EL (cell line): ENCODE data around the gene PITPNC1.
"Not testable (repeated sequence)": the region's sequence is repeated elsewhere in the genome, so short reads cannot be mapped to it uniquely, and the experiment has no call there.

Experiments
- DNase-seq: peaks from one replicate; pipeline ENCODE4 v3.0.0-alpha.2; 2016

The PITPNC1 gene

GRCh38 chr17:67467500-67468455 lies 90.7 kb downstream of the PITPNC1 start:
- no peak for DNase-seq

GRCh38 chr17:67469208-67469980 lies 92.3 kb downstream of the PITPNC1 start:
- no peak for DNase-seq

GRCh38 chr17:67470163-67470562 lies 93.1 kb downstream of the PITPNC1 start:
- DNase-seq, result no peak

- no peak for DNase-seq
These were observed 94.0 kb downstream of the PITPNC1 start for GRCh38 chr17:67471118-67471517.

- not testable (repeated sequence) for DNase-seq
These were observed 95.5 kb downstream of the PITPNC1 start for GRCh38 chr17:67472606-67473005.

- DNase-seq, result peak; percentile 58
These were observed 97.1 kb downstream of the PITPNC1 start for GRCh38 chr17:67474081-67474661.

GRCh38 chr17:67475161-67475937 lies 98.3 kb downstream of the PITPNC1 start:
- DNase-seq, result peak; percentile 57

- no peak for DNase-seq
These were observed 99.8 kb downstream of the PITPNC1 start for GRCh38 chr17:67476787-67477335.

- DNase-seq, result peak; percentile 52
These were observed 100.6 kb downstream of the PITPNC1 start for GRCh38 chr17:67477687-67478086.

- no peak for DNase-seq
These were observed 101.4 kb downstream of the PITPNC1 start for GRCh38 chr17:67478401-67479041.

- DNase-seq, result no peak
These were observed 102.1 kb downstream of the PITPNC1 start for GRCh38 chr17:67479148-67479547.

GRCh38 chr17:67480959-67481358 lies 103.9 kb downstream of the PITPNC1 start:
- DNase-seq, result not testable (repeated sequence)

- DNase-seq, result peak; percentile 18
These were observed 104.7 kb downstream of the PITPNC1 start for GRCh38 chr17:67481808-67482207.

- no peak for DNase-seq
These were observed 105.7 kb downstream of the PITPNC1 start for GRCh38 chr17:67482764-67483163.

- no peak for DNase-seq
These were observed 107.2 kb downstream of the PITPNC1 start for GRCh38 chr17:67484261-67484660.

GRCh38 chr17:67485666-67486065 lies 108.6 kb downstream of the PITPNC1 start:
- no peak for DNase-seq

- DNase-seq, result no peak
These were observed 110.4 kb downstream of the PITPNC1 start for GRCh38 chr17:67487506-67487905.

GRCh38 chr17:67488161-67488560 lies 111.1 kb downstream of the PITPNC1 start:
- DNase-seq, result no peak

GRCh38 chr17:67488768-67489167 lies 111.7 kb downstream of the PITPNC1 start:
- DNase-seq, result no peak

GRCh38 chr17:67489273-67489672 lies 112.2 kb downstream of the PITPNC1 start:
- DNase-seq, result no peak

- no peak for DNase-seq
These were observed 113.4 kb downstream of the PITPNC1 start for GRCh38 chr17:67490471-67490870.
